B cell (primary cell): ENCODE measurements around the gene XDH. TPM values are rescaled to one million over a fixed set of nuclear protein-coding genes. Genes with fewer than 3 reads are reported as not detected.

Experiments
- ATAC-seq: fragments of 200-7000 bp; cut with Tn5 transposase; one replicate; pipeline ENCODE4 v1.10.0; 2021; ENCODE audit warnings: low read depth, mild to moderate bottlenecking, moderate number of reproducible peaks, moderate library complexity
- CTCF ChIA-PET: fragments of 350-600 bp; sonication (Branson Sonifier 250); formaldehyde crosslinking; loops from one replicate; lab custom pipeline; 2021; ENCODE audit warnings: antibody characterized with exemption, inconsistent platforms; lab: Charles Lee
- POLR2A ChIA-PET: fragments of 350-600 bp; sonication (Branson Sonifier 250); formaldehyde crosslinking; loops from one replicate; lab custom pipeline; 2021; ENCODE audit warnings: antibody characterized with exemption; lab: Charles Lee
- DNase-seq: peaks from one replicate; pipeline ENCODE4 v3.0.0; 2013
- H2AFZ ChIP-seq: 2 replicates; pipeline ENCODE4 v1.6.1; 2012; ENCODE audit warnings: mild to moderate bottlenecking, low read depth, low read length; ENCODE audit not compliant: insufficient read depth, poor library complexity, severe bottlenecking
- H3K27ac ChIP-seq, 2 donors: 1 replicate in 1 of 2; 2 replicates in 1 of 2; pipeline ENCODE4 v1.5.1; 2012 to 2013; ENCODE audit warnings: low read length in 2 of 2, mild to moderate bottlenecking in 2 of 2, moderate library complexity in 1 of 2
- H3K27me3 ChIP-seq, 4 experiments: fragments of 200-600 bp in 1 of 4; sonication (generic) in 1 of 4; replicated peaks in 1 of 4; 1 replicate in 2 of 4; 2 replicates in 2 of 4; pipeline versions ENCODE4 v1.6.1 to v1.7.0; 2013 to 2016; ENCODE audit warnings: low read length in 3 of 4, mild to moderate bottlenecking in 2 of 4, mixed read lengths in 1 of 4, moderate library complexity in 1 of 4; ENCODE audit not compliant: insufficient read depth in 4 of 4, control insufficient read depth in 3 of 4; ENCODE audit errors: control extremely low read depth in 1 of 4
- H3K36me3 ChIP-seq, 2 experiments: replicated peaks in 1 of 2; 1 replicate in 1 of 2; 2 replicates in 1 of 2; pipeline versions ENCODE4 v1.6.1 to v1.7.1; 2013; ENCODE audit warnings: low read length in 1 of 2; ENCODE audit not compliant: insufficient read depth in 2 of 2, control insufficient read depth in 1 of 2; ENCODE audit errors: control extremely low read depth in 1 of 2, extremely low read depth in 1 of 2
- H3K4me1 ChIP-seq, 2 donors: fragments of 200-600 bp in 1 of 2; sonication (generic) in 1 of 2; 1 replicate in 1 of 2; 2 replicates in 1 of 2; pipeline versions ENCODE4 v1.5.1 to v1.6.1; 2013 to 2017; ENCODE audit warnings: low read length in 2 of 2; ENCODE audit not compliant: control insufficient read depth in 2 of 2, insufficient read depth in 2 of 2
- H3K4me2 ChIP-seq: replicated peaks from 2 replicates; pipeline ENCODE3; 2012; ENCODE audit warnings: mild to moderate bottlenecking, low read depth, low read length; ENCODE audit not compliant: poor library complexity, severe bottlenecking
- H3K4me3 ChIP-seq, 5 experiments: fragments of 200-600 bp in 1 of 5; sonication (generic) in 1 of 5; 1 replicate in 3 of 5; 2 replicates in 2 of 5; pipeline versions ENCODE4 v1.5.1 to v1.7.0; 2011 to 2016; ENCODE audit warnings: low read length in 4 of 5, mild to moderate bottlenecking in 4 of 5, low read depth in 2 of 5, control low read depth in 1 of 5, moderate library complexity in 1 of 5; ENCODE audit not compliant: insufficient read depth in 1 of 5; ENCODE audit errors: control extremely low read depth in 1 of 5, extremely low read depth in 1 of 5
- H3K79me2 ChIP-seq: fragments of 200-600 bp; sonication (generic); one replicate; pipeline ENCODE4 v1.6.0; 2016; ENCODE audit warnings: low read length; ENCODE audit not compliant: control insufficient read depth, insufficient read depth
- H3K9ac ChIP-seq: fragments of 200-600 bp; sonication (generic); 2 replicates; pipeline ENCODE4 v1.6.1; 2017; ENCODE audit warnings: mild to moderate bottlenecking, low read length, moderate library complexity
- H3K9me3 ChIP-seq, 3 donors: one replicate each; pipeline versions ENCODE4 v1.6.1 to v1.7.1; 2013; ENCODE audit warnings: low read length in 2 of 3; ENCODE audit not compliant: control insufficient read depth in 2 of 3, insufficient read depth in 1 of 3; ENCODE audit errors: control extremely low read depth in 1 of 3
- H4K20me1 ChIP-seq: 2 replicates; pipeline ENCODE4 v1.6.0; 2012; ENCODE audit warnings: mild to moderate bottlenecking, low read length; ENCODE audit not compliant: insufficient read depth, control insufficient read depth, poor library complexity, severe bottlenecking
- H3K27ac Mint-ChIP-seq: one replicate; pipeline ENCODE4 v1.8.0; 2021; ENCODE audit warnings: mixed read lengths
- H3K27me3 Mint-ChIP-seq: one replicate; pipeline ENCODE4 v1.8.0; 2021; ENCODE audit warnings: mixed read lengths
- H3K4me1 Mint-ChIP-seq: one replicate; pipeline ENCODE4 v1.8.0; 2021; ENCODE audit warnings: mixed read lengths
- H3K4me3 Mint-ChIP-seq: one replicate; pipeline ENCODE4 v1.8.0; 2021; ENCODE audit warnings: mixed read lengths
- H3K9me3 Mint-ChIP-seq: one replicate; pipeline ENCODE4 v1.8.0; 2022; ENCODE audit warnings: mixed read lengths; ENCODE audit not compliant: insufficient read depth
- EZH2 ChIP-seq: IDR thresholded peaks from 2 replicates; pipeline ENCODE4 v1.6.1; 2012; ENCODE audit warnings: borderline replicate concordance, low read depth, mild to moderate bottlenecking, moderate library complexity, low read length; ENCODE audit not compliant: insufficient read depth, poor library complexity, severe bottlenecking
- WGBS: methylation state at CpG from one replicate; pipeline ENCODE4 v1.1.5; 2013; ENCODE audit warnings: missing lambda C conversion rate; ENCODE audit not compliant: insufficient coverage; 5-methylcytosine and 5-hydroxymethylcytosine counted together
- intact Hi-C: fragments of 100-400 bp; cut with micrococcal nuclease; formaldehyde crosslinking; loops from one replicate; pipeline ENCODE4 v1.10.0; 2022
- polyA plus RNA-seq: library from polyadenylated mRNA; depleted of rRNA; stranded (reverse); fragments of >200 nt; gene quantifications from 2 replicates; pipeline ENCODE4 v1.2.3, GENCODE V29; 2012
- total RNA-seq, 2 donors: library from RNA; stranded (reverse); fragments of 120-200 nt in 1 of 2; gene quantifications; 1 replicate in 1 of 2; 2 replicates in 1 of 2; pipeline versions ENCODE4 v1.2.3 to v1.2.4, GENCODE V29; 2013 to 2022
- TF ChIP-seq, protein P1 (sequence below): fragments of 200-600 bp; IDR thresholded peaks from one replicate; pipeline ENCODE4 v1.8.0; 2022; ENCODE audit warnings: antibody characterized with exemption, mild to moderate bottlenecking

The XDH gene
- total and polyA plus RNA-seq, 2 donors (not counting 1 experiment from before 2014, with no cell fraction given), result not detected

DNA sequence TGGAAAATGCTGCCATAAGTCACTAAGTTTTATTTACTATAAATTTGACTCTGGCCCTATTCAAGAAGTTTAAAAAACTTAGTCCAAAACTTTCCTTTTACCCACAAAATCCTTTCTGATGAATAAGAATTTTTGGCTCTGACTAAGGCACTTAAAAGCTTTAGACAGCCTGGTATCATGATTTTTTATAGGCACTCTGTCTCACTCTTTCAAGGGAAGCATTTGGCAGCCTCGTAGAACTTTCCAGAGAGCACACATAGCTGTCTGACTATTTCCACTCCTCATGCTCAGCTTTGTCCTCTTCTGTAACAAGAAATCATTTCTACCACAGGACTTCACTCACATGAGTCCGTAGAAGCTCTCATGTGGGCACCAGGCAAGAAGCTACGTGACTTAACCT, 32.3 kb upstream of the XDH start:
- H3K27me3 Mint-ChIP-seq, result peaks cover 13% of the 10 kb centered on the region
- intact Hi-C loops, result no loop called here
- no peak overlapping the region for H3K27ac Mint-ChIP-seq
- H3K36me3 ChIP-seq, result no peaks in the 10 kb centered on the region
- H3K4me1 ChIP-seq, result no peaks in the 10 kb centered on the region
- no peaks in the 10 kb centered on the region for H3K27me3 ChIP-seq
- WGBS, result 80% methylated on average over 1 of the region's 3 CpGs
- DNase-seq (no peak), ATAC-seq (no peak)
- H3K4me3 ChIP-seq, result no peak overlapping the region
- no peaks in the 10 kb centered on the region for H4K20me1 ChIP-seq
- peaks cover 8% of the 10 kb centered on the region for H3K9me3 Mint-ChIP-seq
- no peak for TF ChIP-seq EZH2
- H3K4me3 Mint-ChIP-seq, result no peak overlapping the region
- no peak overlapping the region for H3K27ac ChIP-seq
- H3K79me2 ChIP-seq, result no peaks in the 10 kb centered on the region
- ChIA-PET POLR2A (no interaction called here), CTCF (no interaction called here)
- no peak overlapping the region for H3K4me2 ChIP-seq
- no peaks in the 10 kb centered on the region for H3K4me1 Mint-ChIP-seq
- H2AFZ ChIP-seq, result no peak overlapping the region
- H3K9ac ChIP-seq, result no peak overlapping the region
- H3K9me3 ChIP-seq, result peaks cover 1 to 15% (median 4%) of the 10 kb centered on the region in 3 donors

DNA sequence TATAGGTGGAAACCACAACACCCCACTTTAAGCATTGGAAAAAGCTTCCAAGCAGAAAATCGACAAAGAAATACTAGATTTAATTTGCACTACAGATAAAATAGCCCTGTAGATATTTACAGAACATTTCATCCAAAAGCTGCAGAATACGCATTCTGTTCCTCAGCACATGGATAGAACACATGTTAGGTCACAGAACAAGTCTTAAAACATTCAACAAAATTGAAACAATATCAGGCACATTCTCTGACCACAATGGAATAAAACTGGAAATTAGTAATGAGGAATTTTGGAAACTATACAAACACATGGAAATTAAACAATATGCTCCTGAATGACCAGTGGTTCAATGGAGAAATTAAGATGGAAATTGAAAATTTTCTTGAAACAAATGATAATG, 27.8 kb upstream of the XDH start:
- no CpG with 5 or more reads among the region's 2 CpGs for WGBS
- ATAC-seq, result no peak
- CTCF ChIA-PET, result no interaction called here
- Histone ChIP-seq H3K4me3 (no peak overlapping the region), H3K9ac (no peak overlapping the region), H3K4me2 (no peak overlapping the region), H2AFZ (no peak overlapping the region), H3K27me3 (no peaks in the 10 kb centered on the region), H3K79me2 (no peaks in the 10 kb centered on the region), H4K20me1 (no peaks in the 10 kb centered on the region), H3K27ac (no peak overlapping the region), H3K9me3 (peaks cover 0 to 1% (median 0%) of the 10 kb centered on the region in 3 donors), H3K4me1 (no peaks in the 10 kb centered on the region), H3K36me3 (no peaks in the 10 kb centered on the region)
- no peaks in the 10 kb centered on the region for H3K4me1 Mint-ChIP-seq
- no peak for DNase-seq
- POLR2A ChIA-PET, result no interaction called here
- H3K27me3 Mint-ChIP-seq, result peaks cover 8% of the 10 kb centered on the region
- TF ChIP-seq, protein P1, sequence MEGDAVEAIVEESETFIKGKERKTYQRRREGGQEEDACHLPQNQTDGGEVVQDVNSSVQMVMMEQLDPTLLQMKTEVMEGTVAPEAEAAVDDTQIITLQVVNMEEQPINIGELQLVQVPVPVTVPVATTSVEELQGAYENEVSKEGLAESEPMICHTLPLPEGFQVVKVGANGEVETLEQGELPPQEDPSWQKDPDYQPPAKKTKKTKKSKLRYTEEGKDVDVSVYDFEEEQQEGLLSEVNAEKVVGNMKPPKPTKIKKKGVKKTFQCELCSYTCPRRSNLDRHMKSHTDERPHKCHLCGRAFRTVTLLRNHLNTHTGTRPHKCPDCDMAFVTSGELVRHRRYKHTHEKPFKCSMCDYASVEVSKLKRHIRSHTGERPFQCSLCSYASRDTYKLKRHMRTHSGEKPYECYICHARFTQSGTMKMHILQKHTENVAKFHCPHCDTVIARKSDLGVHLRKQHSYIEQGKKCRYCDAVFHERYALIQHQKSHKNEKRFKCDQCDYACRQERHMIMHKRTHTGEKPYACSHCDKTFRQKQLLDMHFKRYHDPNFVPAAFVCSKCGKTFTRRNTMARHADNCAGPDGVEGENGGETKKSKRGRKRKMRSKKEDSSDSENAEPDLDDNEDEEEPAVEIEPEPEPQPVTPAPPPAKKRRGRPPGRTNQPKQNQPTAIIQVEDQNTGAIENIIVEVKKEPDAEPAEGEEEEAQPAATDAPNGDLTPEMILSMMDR, result no peak
- TF ChIP-seq EZH2, result no peak
- H3K27ac Mint-ChIP-seq, result no peak overlapping the region
- intact Hi-C loops, result no loop called here
- H3K9me3 Mint-ChIP-seq, result peaks cover 3% of the 10 kb centered on the region
- H3K4me3 Mint-ChIP-seq, result no peak overlapping the region
